ENCODE measurements around the gene PSD2.

Gene PSD2

DNA sequence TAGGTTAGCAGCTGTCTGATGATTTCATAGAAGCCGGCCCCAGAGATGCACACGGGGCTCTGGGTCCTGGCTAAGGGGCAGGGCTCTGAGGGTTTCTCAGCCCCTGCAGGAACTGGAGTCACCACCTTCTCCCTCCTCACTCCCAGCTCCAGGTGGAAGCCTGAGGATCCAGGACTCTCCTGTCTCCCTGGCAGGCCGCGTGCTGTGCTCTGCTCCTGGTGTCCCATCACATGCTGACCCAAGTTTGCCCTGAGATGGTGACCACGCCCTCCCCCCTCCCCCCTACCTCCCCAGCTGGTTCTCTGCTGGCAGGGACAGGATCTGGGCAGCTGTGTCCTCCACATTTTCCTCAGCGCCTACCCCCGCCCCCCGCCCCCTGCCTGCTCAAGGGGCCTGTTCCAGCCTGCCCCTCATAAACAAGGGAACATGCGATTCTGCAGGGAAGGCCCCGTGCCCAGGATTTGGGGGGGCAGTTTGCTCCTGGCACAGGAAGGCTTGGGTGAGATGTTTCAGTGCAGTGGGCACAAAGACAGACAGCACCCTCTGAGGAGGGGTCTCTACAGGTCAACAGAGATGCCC lies 87.4 kb downstream of the PSD2 start:
- Histone ChIP-seq H3K9ac (ENCODE audit: low read length in 5 of 5) (no peak overlapping the region), H3K9me3 (ENCODE audit: control insufficient read depth in 5 of 5, low read length in 5 of 5) (no peaks in the 10 kb centered on the region), H3K4me3 (ENCODE audit: low read depth in 1 of 5, low read length in 5 of 5) (no peak overlapping the region), H3K4me1 (ENCODE audit: control insufficient read depth in 5 of 5, insufficient read depth in 5 of 5, low read length in 5 of 5) (peaks cover 0 to 4% (median 0%) of the 10 kb centered on the region in 5 donors), H3K27ac (ENCODE audit: low read depth, low read length) (no peak overlapping the region), H3K27me3 (ENCODE audit: control insufficient read depth in 5 of 5, insufficient read depth in 4 of 5, low read length in 5 of 5) (no peaks in the 10 kb centered on the region), H3K36me3 (ENCODE audit: control insufficient read depth in 5 of 5, insufficient read depth in 5 of 5, low read length in 5 of 5) (peaks cover 0 to 24% (median 21%) of the 10 kb centered on the region in 5 donors)

DNA sequence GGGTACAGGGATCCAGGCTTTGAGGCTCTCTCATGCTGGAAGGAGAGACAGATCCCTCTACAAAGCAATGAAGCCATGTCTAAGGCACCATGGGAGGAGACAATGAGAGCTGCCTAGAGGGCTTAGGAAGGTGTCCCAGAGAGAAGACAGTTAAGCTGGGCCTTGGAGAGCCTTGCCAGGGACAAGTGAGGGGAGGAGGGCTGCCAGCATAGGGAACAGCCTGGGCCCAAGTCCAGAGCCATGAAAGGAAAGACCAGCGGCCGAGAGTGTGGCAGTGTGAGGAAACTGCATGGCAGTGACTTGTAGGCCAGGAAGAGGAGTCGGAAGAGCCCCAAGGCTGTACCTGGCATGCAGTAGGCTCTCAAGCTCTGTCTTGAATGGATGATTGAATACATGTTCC lies 88.5 kb downstream of the PSD2 start:
- Histone ChIP-seq H3K9me3 (ENCODE audit: control insufficient read depth in 5 of 5, low read length in 5 of 5) (no peaks in the 10 kb centered on the region), H3K4me3 (ENCODE audit: low read depth in 1 of 5, low read length in 5 of 5) (no peak overlapping the region), H3K4me1 (ENCODE audit: control insufficient read depth in 5 of 5, insufficient read depth in 5 of 5, low read length in 5 of 5) (peaks cover 0 to 4% (median 0%) of the 10 kb centered on the region in 5 donors), H3K27ac (ENCODE audit: low read depth, low read length) (no peak overlapping the region), H3K9ac (ENCODE audit: low read length in 5 of 5) (no peak overlapping the region), H3K36me3 (ENCODE audit: control insufficient read depth in 5 of 5, insufficient read depth in 5 of 5, low read length in 5 of 5) (peaks cover 0 to 24% (median 21%) of the 10 kb centered on the region in 5 donors), H3K27me3 (ENCODE audit: control insufficient read depth in 5 of 5, insufficient read depth in 4 of 5, low read length in 5 of 5) (no peaks in the 10 kb centered on the region)

DNA sequence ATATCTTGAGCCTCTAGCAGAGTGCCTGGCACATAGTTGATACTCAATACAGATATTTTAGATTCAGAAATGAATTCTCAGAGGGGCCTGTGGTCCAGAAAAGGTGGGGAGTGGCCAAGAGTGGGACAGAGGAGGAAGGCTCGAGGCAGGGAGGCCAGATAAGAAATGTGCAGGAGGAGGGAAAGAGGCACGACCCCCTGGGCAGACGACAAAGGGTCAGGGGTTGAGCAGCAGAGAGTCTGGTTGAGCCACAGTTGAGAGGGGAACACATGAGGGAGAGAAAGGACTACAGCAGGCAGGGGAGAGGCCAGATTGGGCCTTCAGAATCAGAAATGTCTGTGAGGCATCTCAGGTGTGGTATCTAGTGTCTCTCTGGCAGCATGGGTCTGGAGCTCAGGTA lies 89.1 kb downstream of the PSD2 start:
- no peak overlapping the region for H3K27ac ChIP-seq (ENCODE audit: low read depth, low read length)
- peaks cover 0 to 24% (median 21%) of the 10 kb centered on the region in 5 donors for H3K36me3 ChIP-seq (ENCODE audit: control insufficient read depth in 5 of 5, insufficient read depth in 5 of 5, low read length in 5 of 5)
- H3K4me1 ChIP-seq (ENCODE audit: control insufficient read depth in 5 of 5, insufficient read depth in 5 of 5, low read length in 5 of 5), result peaks cover 0 to 4% (median 0%) of the 10 kb centered on the region in 5 donors
- no peak overlapping the region for H3K9ac ChIP-seq (ENCODE audit: low read length in 5 of 5)
- no peaks in the 10 kb centered on the region for H3K27me3 ChIP-seq (ENCODE audit: control insufficient read depth in 5 of 5, insufficient read depth in 4 of 5, low read length in 5 of 5)
- no peaks in the 10 kb centered on the region for H3K9me3 ChIP-seq (ENCODE audit: control insufficient read depth in 5 of 5, low read length in 5 of 5)
- no peak overlapping the region for H3K4me3 ChIP-seq (ENCODE audit: low read depth in 1 of 5, low read length in 5 of 5)

DNA sequence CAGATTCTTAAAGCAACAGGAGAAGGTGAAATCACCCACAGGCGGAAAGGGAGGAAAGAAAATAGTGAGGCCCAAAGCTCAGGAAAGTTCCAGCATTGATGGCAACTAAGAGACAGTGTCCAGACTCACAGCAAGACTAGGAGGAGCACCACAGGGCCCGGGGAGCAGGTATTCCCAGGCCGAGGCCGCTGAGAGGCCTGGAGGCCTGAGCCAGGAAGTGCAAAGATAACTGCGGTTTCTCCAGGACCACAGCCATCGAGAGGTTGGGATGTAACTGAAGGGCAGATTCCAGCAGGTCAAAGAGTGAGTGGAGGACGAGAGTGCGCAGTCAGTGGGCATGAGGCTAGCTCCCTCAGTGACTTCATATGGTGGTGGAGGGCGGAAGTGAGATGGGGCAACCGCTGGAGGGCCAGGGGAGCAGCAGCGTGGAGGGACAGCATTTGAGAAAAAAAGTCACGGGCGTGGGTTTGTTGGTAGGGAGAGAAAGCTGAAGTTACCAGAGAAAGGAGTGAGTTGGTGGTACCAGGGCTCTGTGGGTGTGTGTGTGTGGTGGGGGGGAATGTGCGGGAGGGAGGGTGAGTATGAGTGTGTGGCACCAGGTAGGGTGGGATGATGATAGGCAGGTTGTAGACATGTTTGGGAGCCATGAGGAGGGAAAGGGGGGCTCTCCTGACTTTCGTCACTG lies 89.7 kb downstream of the PSD2 start:
- Histone ChIP-seq H3K27ac (ENCODE audit: low read depth, low read length) (no peak overlapping the region), H3K9ac (ENCODE audit: low read length in 5 of 5) (no peak overlapping the region), H3K27me3 (ENCODE audit: control insufficient read depth in 5 of 5, insufficient read depth in 4 of 5, low read length in 5 of 5) (no peaks in the 10 kb centered on the region)

DNA sequence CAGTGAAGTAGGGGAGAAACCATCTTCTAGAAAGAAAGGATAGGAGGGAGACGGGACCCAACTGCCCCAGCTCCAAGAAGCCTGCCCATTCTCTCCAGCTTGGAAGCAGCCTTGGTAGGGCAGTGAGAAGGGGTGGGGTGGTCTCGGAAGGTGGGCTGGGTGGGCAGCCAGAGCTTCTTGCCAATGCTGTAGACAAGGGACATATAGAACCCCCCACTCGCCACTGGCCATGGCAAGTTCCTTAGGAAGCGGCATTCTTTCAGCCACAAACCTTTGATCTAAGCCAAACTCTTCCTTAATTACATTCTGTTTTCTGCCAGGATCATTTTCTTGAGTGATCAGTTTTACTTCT lies 90.2 kb downstream of the PSD2 start:
- H3K4me1 ChIP-seq (ENCODE audit: control insufficient read depth in 5 of 5, insufficient read depth in 5 of 5, low read length in 5 of 5), result peaks cover 0 to 4% (median 0%) of the 10 kb centered on the region in 5 donors
- no peaks in the 10 kb centered on the region for H3K9me3 ChIP-seq (ENCODE audit: control insufficient read depth in 5 of 5, low read length in 5 of 5)
- H3K27me3 ChIP-seq (ENCODE audit: control insufficient read depth in 5 of 5, insufficient read depth in 4 of 5, low read length in 5 of 5), result no peaks in the 10 kb centered on the region

More for the DNA sequence above, 89.7 kb downstream of the PSD2 start:
- no peaks in the 10 kb centered on the region for H3K9me3 ChIP-seq (ENCODE audit: control insufficient read depth in 5 of 5, low read length in 5 of 5)
- H3K4me3 ChIP-seq (ENCODE audit: low read depth in 1 of 5, low read length in 5 of 5), result no peak overlapping the region
- peaks cover 0 to 24% (median 21%) of the 10 kb centered on the region in 5 donors for H3K36me3 ChIP-seq (ENCODE audit: control insufficient read depth in 5 of 5, insufficient read depth in 5 of 5, low read length in 5 of 5)
- H3K4me1 ChIP-seq (ENCODE audit: control insufficient read depth in 5 of 5, insufficient read depth in 5 of 5, low read length in 5 of 5), result peaks cover 0 to 4% (median 0%) of the 10 kb centered on the region in 5 donors

DNA sequence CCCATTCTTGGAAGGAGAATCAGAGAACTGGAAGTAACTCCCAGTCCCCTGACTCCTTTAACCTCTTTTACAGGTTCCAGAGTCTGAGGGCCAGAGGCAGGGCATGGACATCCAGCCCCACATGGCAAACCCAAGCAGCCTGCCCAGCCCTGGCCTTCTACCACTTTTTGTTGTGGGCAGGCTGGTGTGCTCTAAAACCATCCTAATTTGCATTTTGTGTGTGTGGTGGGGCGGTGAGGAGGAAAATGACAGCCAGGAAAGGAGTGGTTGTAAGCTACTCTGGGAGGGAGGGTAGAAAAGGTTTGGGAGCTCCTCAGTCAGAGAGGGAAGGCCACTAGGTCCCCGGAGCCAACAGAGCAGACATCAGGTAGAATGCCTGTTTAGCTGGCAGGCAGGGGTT lies 90.6 kb downstream of the PSD2 start:
- Histone ChIP-seq H3K27ac (ENCODE audit: low read depth, low read length) (no peak overlapping the region), H3K9me3 (ENCODE audit: control insufficient read depth in 5 of 5, low read length in 5 of 5) (no peaks in the 10 kb centered on the region), H3K4me1 (ENCODE audit: control insufficient read depth in 5 of 5, insufficient read depth in 5 of 5, low read length in 5 of 5) (peaks cover 0 to 4% (median 0%) of the 10 kb centered on the region in 5 donors), H3K9ac (ENCODE audit: low read length in 5 of 5) (no peak overlapping the region), H3K27me3 (ENCODE audit: control insufficient read depth in 5 of 5, insufficient read depth in 4 of 5, low read length in 5 of 5) (no peaks in the 10 kb centered on the region), H3K36me3 (ENCODE audit: control insufficient read depth in 5 of 5, insufficient read depth in 5 of 5, low read length in 5 of 5) (peaks cover 0 to 24% (median 20%) of the 10 kb centered on the region in 5 donors), H3K4me3 (ENCODE audit: low read depth in 1 of 5, low read length in 5 of 5) (no peak overlapping the region)

More for the DNA sequence above, 90.2 kb downstream of the PSD2 start:
- Histone ChIP-seq H3K27ac (ENCODE audit: low read depth, low read length) (no peak overlapping the region), H3K36me3 (ENCODE audit: control insufficient read depth in 5 of 5, insufficient read depth in 5 of 5, low read length in 5 of 5) (peaks cover 0 to 24% (median 21%) of the 10 kb centered on the region in 5 donors), H3K9ac (ENCODE audit: low read length in 5 of 5) (no peak overlapping the region), H3K4me3 (ENCODE audit: low read depth in 1 of 5, low read length in 5 of 5) (no peak overlapping the region)

DNA sequence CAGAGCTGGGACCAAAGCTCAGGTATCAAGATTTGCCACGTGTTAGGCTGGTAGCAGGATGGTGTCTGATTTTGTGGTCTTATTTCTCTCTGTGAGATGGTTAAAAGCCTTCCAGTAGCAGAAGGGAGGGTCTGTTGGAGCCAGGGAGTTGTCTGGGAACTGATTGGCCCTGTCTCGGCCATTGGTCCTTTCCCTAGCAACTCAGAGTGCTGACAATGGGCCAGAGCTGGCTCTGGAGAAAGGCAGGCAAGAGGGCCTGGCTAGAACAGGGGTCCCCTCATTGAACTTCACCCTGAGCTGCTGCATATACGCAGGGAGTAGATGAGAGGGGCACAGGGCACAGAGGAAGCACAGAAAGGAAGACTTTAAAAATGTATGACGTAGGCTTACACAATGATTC lies 92.8 kb downstream of the PSD2 start:
- H3K9me3 ChIP-seq (ENCODE audit: control insufficient read depth in 5 of 5, low read length in 5 of 5), result no peaks in the 10 kb centered on the region
- H3K4me3 ChIP-seq (ENCODE audit: low read depth in 1 of 5, low read length in 5 of 5), result no peak overlapping the region
- H3K9ac ChIP-seq (ENCODE audit: low read length in 5 of 5), result no peak overlapping the region
- H3K4me1 ChIP-seq (ENCODE audit: control insufficient read depth in 5 of 5, insufficient read depth in 5 of 5, low read length in 5 of 5), result peaks cover 0 to 4% (median 0%) of the 10 kb centered on the region in 5 donors
- H3K27me3 ChIP-seq (ENCODE audit: control insufficient read depth in 5 of 5, insufficient read depth in 4 of 5, low read length in 5 of 5), result no peaks in the 10 kb centered on the region
- no peak overlapping the region for H3K27ac ChIP-seq (ENCODE audit: low read depth, low read length)
- H3K36me3 ChIP-seq (ENCODE audit: control insufficient read depth in 5 of 5, insufficient read depth in 5 of 5, low read length in 5 of 5), result peaks cover 0 to 24% (median 18%) of the 10 kb centered on the region in 5 donors

DNA sequence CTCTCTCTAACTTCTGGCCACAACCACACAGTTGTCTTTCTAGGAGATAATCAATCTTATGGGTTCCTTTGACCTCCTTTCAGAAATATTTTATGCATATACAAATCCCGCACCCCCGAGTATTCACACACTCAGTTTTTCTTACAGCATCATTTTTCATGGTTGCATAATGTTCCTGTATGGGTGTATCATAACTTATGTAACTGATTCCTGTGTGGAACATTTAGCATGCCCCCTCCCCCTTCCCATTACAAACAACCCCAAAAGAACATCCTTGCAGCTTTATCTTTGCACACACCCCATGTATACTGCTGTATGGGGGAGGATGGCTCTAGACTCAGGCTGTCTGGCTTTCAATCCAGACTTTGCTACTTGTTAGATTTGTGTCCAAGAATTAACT lies 93.8 kb downstream of the PSD2 start:
- H3K27me3 ChIP-seq (ENCODE audit: control insufficient read depth in 5 of 5, insufficient read depth in 4 of 5, low read length in 5 of 5), result no peaks in the 10 kb centered on the region
- H3K27ac ChIP-seq (ENCODE audit: low read depth, low read length), result no peak overlapping the region

DNA sequence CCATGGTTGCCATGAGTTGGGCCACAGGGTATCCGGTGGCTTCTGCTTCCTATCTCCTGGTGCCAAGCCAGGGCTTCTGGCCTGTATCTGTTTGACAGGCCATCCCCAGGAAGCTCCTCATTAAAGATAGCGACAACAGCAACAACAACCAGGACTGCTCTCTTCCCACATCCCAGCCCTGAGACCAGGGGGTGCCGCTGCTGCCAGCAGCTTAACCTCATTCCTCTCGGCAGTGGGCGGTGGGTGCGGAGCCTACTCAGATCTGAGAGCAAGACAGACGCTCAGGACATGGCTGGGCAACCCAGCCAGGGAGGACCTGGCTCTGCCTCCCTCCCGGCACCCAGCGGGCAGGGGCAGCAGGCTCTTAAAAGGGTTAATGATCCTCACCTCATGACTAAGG lies 98.3 kb downstream of the PSD2 start:
- H3K4me1 ChIP-seq (ENCODE audit: control insufficient read depth in 5 of 5, insufficient read depth in 5 of 5, low read length in 5 of 5), result peaks cover 3 to 17% (median 14%) of the 10 kb centered on the region in 5 donors
- H3K9me3 ChIP-seq (ENCODE audit: control insufficient read depth in 5 of 5, low read length in 5 of 5), result no peaks in the 10 kb centered on the region
- H3K27ac ChIP-seq (ENCODE audit: low read depth, low read length), result no peak overlapping the region
- H3K36me3 ChIP-seq (ENCODE audit: control insufficient read depth in 5 of 5, insufficient read depth in 5 of 5, low read length in 5 of 5), result no peaks in the 10 kb centered on the region
- H3K9ac ChIP-seq (ENCODE audit: low read length in 5 of 5), result no peak overlapping the region
- H3K27me3 ChIP-seq (ENCODE audit: control insufficient read depth in 5 of 5, insufficient read depth in 4 of 5, low read length in 5 of 5), result no peaks in the 10 kb centered on the region
- H3K4me3 ChIP-seq (ENCODE audit: low read depth in 1 of 5, low read length in 5 of 5), result no peak overlapping the region

More for the DNA sequence above, 93.8 kb downstream of the PSD2 start:
- Histone ChIP-seq H3K4me1 (ENCODE audit: control insufficient read depth in 5 of 5, insufficient read depth in 5 of 5, low read length in 5 of 5) (no peaks in the 10 kb centered on the region), H3K9me3 (ENCODE audit: control insufficient read depth in 5 of 5, low read length in 5 of 5) (no peaks in the 10 kb centered on the region), H3K4me3 (ENCODE audit: low read depth in 1 of 5, low read length in 5 of 5) (no peak overlapping the region), H3K36me3 (ENCODE audit: control insufficient read depth in 5 of 5, insufficient read depth in 5 of 5, low read length in 5 of 5) (peaks cover 0 to 20% (median 15%) of the 10 kb centered on the region in 5 donors), H3K9ac (ENCODE audit: low read length in 5 of 5) (no peak overlapping the region)
